ENCODE data around the gene CACNA2D2. TPM values are rescaled to one million over a fixed set of nuclear protein-coding genes. Genes with fewer than 3 reads are reported as not detected.

The CACNA2D2 gene
- total and polyA plus RNA-seq, 2 of the 13 experiments (the other 11 are each of a cell fraction or from before 2014, with no cell fraction given): not detected

GRCh38 chr3:50325497-50326181 lies 177.8 kb downstream of the CACNA2D2 start:
- no peaks in the 10 kb centered on the region for H3K9me3 ChIP-seq (ENCODE audit: low read length)
- DNase-seq (ENCODE audit: low spot score): no peak
- FAIRE-seq: no peak
- no peak overlapping the region for H3K4me3 ChIP-seq (replicated peaks in 1 of 3; ENCODE audit: insufficient read depth in 1 of 3, low read depth in 2 of 3, low read length in 3 of 3)
- no peaks in the 10 kb centered on the region for H4K20me1 ChIP-seq (ENCODE audit: insufficient read depth, low read length)
- H2AFZ ChIP-seq (ENCODE audit: low read length): no peak overlapping the region
- H3K36me3 ChIP-seq (replicated peaks in 1 of 2; ENCODE audit: control insufficient read depth in 1 of 2, insufficient read depth in 2 of 2, low read length in 2 of 2): peaks cover 5 to 23% of the 10 kb centered on the region in 2 experiments
- H3K9ac ChIP-seq (ENCODE audit: insufficient read depth, low read depth, low read length): no peak overlapping the region
- H3K79me2 ChIP-seq (ENCODE audit: insufficient read depth, low read length): peaks cover 16% of the 10 kb centered on the region
- POLR2A ChIA-PET: interaction anchor here (0.5 to 13.0 kb wide), 3 partner anchors 11 to 25 kb away, joined by 4 to 222 read pairs (median 58); partner anchors contain the start of genes HYAL1, HYAL3 and NAA80
- no peak for ATAC-seq
- H3K4me2 ChIP-seq (ENCODE audit: low read depth, low read length): no peak overlapping the region
- peaks cover 60% of the 10 kb centered on the region for H3K4me1 ChIP-seq (ENCODE audit: insufficient read depth, low read length)
- BruUV-seq (replicated peaks): no TSS peak
- H3K27ac ChIP-seq (ENCODE audit: extremely low read length, insufficient read depth, low read length): no peak overlapping the region
- in situ Hi-C loops (cut with HindIII; ENCODE audit: extremely low pct_ligation_motif_present, low pct_unique_long_range_greater_than_20kb) (no loop called here), intact Hi-C loops (cut with micrococcal nuclease; ENCODE audit: unreplicated experiment) (no loop called here)
- H3K27me3 ChIP-seq (ENCODE audit: control insufficient read depth in 1 of 2, insufficient read depth in 2 of 2, low read length in 2 of 2): no peaks in the 10 kb centered on the region; a peak in 1 of 5 replicates
- WGBS (ENCODE audit: low lambda C conversion rate): 90% methylated on average over 6 of the region's 11 CpGs
- CTCF ChIA-PET (ENCODE audit: low intra/inter-chr PET ratio, low total read pairs): no interaction called here
- TF ChIP-seq ZKSCAN8 (CRISPR knock-in tag; IDR thresholded peaks at IDR 0.05; ENCODE audit: borderline replicate concordance): no peak
- peak; percentile 26 for TF ChIP-seq AGO2 (optimal IDR thresholded peaks at IDR 0.05; ENCODE audit: low read depth, low read length)
- TF ChIP-seq MLXIP (CRISPR knock-in tag; IDR thresholded peaks at IDR 0.05; ENCODE audit: borderline replicate concordance): no peak

DNA sequence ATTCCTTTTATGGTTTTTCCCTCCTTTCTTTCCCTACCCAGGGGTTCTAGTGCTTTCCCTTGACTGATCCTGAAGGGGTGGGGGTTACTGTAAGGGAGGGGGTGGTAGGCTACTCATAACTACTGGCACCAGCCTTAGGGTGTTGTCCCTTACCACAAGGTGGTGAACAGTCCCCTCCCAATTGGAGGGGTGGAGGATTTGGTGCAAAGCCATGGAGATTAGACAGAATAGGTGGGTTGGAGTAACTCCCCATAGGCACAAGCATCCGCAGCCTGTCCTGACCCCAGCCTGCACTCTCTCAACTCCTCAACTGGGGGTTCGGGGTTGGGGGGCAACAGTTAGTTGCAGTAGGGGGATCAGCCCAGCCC lies 178.3 kb downstream of the CACNA2D2 start:
- peaks cover 65% of the 10 kb centered on the region for H3K4me1 ChIP-seq (ENCODE audit: insufficient read depth, low read length)
- in situ Hi-C loops (cut with HindIII; ENCODE audit: extremely low pct_ligation_motif_present, low pct_unique_long_range_greater_than_20kb) (no loop called here), intact Hi-C loops (cut with micrococcal nuclease; ENCODE audit: unreplicated experiment) (no loop called here)
- no peak overlapping the region for H3K27ac ChIP-seq (ENCODE audit: extremely low read length, insufficient read depth, low read length)
- H3K4me2 ChIP-seq (ENCODE audit: low read depth, low read length): no peak overlapping the region
- H3K9me3 ChIP-seq (ENCODE audit: low read length): no peaks in the 10 kb centered on the region
- no peak overlapping the region for H3K4me3 ChIP-seq (replicated peaks in 1 of 3; ENCODE audit: insufficient read depth in 1 of 3, low read depth in 2 of 3, low read length in 3 of 3)
- ChIA-PET POLR2A (interaction anchor here (0.5 to 13.0 kb wide), 5 partner anchors 11 to 61 kb away, joined by 3 to 222 read pairs (median 5); partner anchors contain the start of genes HYAL1, HYAL3, LSMEM2 and NAA80), CTCF (ENCODE audit: low intra/inter-chr PET ratio, low total read pairs) (interaction anchor here (1.1 to 1.5 kb wide), 4 partner anchors 22 to 67 kb away, joined by 4 to 14 read pairs (median 7); partner anchors contain the start of genes HYAL1 and IFRD2)
- FAIRE-seq (no peak), DNase-seq (ENCODE audit: low spot score) (no peak), ATAC-seq (no peak)
- H3K36me3 ChIP-seq (replicated peaks in 1 of 2; ENCODE audit: control insufficient read depth in 1 of 2, insufficient read depth in 2 of 2, low read length in 2 of 2): peaks cover 1 to 17% of the 10 kb centered on the region in 2 experiments
- 86% methylated on average over 1 of the region's 2 CpGs for WGBS (ENCODE audit: low lambda C conversion rate)
- no TSS peak for BruUV-seq (replicated peaks)
- no peak overlapping the region for H3K9ac ChIP-seq (ENCODE audit: insufficient read depth, low read depth, low read length)
- H3K79me2 ChIP-seq (ENCODE audit: insufficient read depth, low read length): peaks cover 21% of the 10 kb centered on the region
- H4K20me1 ChIP-seq (ENCODE audit: insufficient read depth, low read length): no peaks in the 10 kb centered on the region
- H2AFZ ChIP-seq (ENCODE audit: low read length): no peak overlapping the region
- no peaks in the 10 kb centered on the region; a peak in 1 of 5 replicates for H3K27me3 ChIP-seq (ENCODE audit: control insufficient read depth in 1 of 2, insufficient read depth in 2 of 2, low read length in 2 of 2)
- TF ChIP-seq JARID2 (CRISPR knock-in tag; IDR thresholded peaks at IDR 0.05; ENCODE audit: insufficient replicate concordance) (no peak), NR3C1 (CRISPR knock-in tag; IDR thresholded peaks at IDR 0.05) (no peak), REXO4 (CRISPR knock-in tag; IDR thresholded peaks at IDR 0.05; ENCODE audit: borderline replicate concordance) (no peak), NFE2L1 (CRISPR knock-in tag; IDR thresholded peaks at IDR 0.05; ENCODE audit: borderline replicate concordance) (no peak), RFX3 (CRISPR knock-in tag; IDR thresholded peaks at IDR 0.05) (no peak), MAFF (IDR thresholded peaks at IDR 0.05; ENCODE audit: low read depth, low read length) (no peak), ZNF614 (CRISPR knock-in tag; IDR thresholded peaks at IDR 0.05; ENCODE audit: borderline replicate concordance) (no peak), HNRNPH1 (optimal IDR thresholded peaks at IDR 0.05; ENCODE audit: low read depth, low read length) (no peak), CBX2 (IDR thresholded peaks at IDR 0.05; ENCODE audit: low read depth, low read length) (no peak), CBX2 (CRISPR knock-in tag; IDR thresholded peaks at IDR 0.05; ENCODE audit: low read depth) (no peak), FOSL2 (CRISPR knock-in tag; IDR thresholded peaks at IDR 0.05) (no peak), PPARG (CRISPR knock-in tag; conservative IDR thresholded peaks at IDR 0.05) (no peak)

Measured in HepG2 (cell line).